ENCODE measurements around the gene TOX2.

TOX2 gene

GRCh38 chr20:43955750-43956191 lies 41.1 kb downstream of the TOX2 start:
- no peak for DNase-seq (ENCODE audit: low read depth in 4 of 4, low spot score in 1 of 4)

- DNase-seq (ENCODE audit: low read depth in 4 of 4, low spot score in 1 of 4), result no peak
Measured at GRCh38 chr20:43957392-43957791, 42.7 kb downstream of the TOX2 start.

DNA sequence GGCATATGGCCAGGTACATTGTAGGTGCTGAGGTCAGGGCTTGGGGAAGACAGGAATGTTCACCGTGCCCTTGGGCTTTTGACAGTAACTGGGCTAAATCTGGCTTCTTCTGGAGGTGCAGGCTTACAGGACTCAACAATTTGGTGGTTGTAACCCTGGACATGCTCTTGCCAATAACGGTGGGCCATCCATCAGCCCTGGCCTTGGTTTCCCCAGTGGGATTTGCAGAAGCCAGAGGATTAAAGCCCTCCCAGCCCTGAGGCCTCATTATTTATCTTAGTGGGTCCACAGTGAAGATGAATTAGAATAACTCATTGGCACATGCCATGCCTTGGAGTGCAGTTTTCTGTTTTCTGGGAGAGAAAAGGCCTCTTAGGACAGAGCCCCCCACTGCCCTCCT lies 44.0 kb downstream of the TOX2 start:
- DNase-seq (ENCODE audit: low read depth in 4 of 4, low spot score in 1 of 4), result no peak

DNA sequence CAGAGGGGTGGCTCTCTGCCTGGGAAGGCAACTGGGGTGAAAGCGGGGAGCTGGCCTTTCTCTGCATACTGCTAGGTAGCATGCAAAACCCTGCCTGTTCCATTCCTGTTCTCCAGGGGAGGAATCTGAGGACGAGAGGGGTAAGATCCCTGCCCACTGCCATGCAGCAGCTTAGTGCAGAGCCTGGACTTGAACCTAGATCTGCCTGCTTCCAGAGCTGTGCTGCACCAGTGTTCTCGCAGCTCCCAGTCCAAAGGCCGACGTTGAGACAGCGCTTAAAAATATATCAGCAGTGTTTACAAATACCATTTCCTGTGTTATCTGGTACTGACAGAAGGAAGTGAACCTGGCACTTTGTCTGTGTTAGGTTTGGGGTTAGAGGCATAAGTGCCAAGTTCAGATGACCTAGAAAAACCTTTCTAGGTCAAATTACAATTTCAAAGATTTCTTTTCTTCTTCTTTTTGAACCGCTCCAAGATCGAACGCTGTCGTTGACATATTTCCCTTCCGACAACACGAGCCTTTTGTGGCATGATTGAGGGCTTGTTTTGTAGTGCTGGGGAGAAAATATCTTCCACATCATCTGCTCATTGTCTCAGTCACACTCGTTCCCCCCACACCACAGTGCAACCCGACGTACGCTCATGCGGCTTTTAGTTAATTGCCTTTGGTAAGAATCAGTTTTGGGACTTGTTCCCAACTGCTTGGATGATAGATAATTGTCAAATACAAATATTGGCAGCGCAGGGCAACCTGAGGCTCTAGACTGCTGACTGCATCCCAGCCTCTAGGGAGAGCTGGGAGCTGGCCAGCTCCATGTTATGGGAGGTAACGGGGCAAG lies 44.6 kb downstream of the TOX2 start:
- DNase-seq (ENCODE audit: low read depth in 4 of 4, low spot score in 1 of 4), result no peak

- DNase-seq (ENCODE audit: low read depth in 4 of 4, low spot score in 1 of 4), result no peak
Measured at GRCh38 chr20:43959920-43960227, 45.2 kb downstream of the TOX2 start.

- DNase-seq (ENCODE audit: low read depth in 4 of 4, low spot score in 1 of 4), result no peak
Measured at GRCh38 chr20:43960231-43960630, 45.6 kb downstream of the TOX2 start.

GRCh38 chr20:43961116-43961515 lies 46.5 kb downstream of the TOX2 start:
- DNase-seq (ENCODE audit: low read depth in 4 of 4, low spot score in 1 of 4), result no peak

DNA sequence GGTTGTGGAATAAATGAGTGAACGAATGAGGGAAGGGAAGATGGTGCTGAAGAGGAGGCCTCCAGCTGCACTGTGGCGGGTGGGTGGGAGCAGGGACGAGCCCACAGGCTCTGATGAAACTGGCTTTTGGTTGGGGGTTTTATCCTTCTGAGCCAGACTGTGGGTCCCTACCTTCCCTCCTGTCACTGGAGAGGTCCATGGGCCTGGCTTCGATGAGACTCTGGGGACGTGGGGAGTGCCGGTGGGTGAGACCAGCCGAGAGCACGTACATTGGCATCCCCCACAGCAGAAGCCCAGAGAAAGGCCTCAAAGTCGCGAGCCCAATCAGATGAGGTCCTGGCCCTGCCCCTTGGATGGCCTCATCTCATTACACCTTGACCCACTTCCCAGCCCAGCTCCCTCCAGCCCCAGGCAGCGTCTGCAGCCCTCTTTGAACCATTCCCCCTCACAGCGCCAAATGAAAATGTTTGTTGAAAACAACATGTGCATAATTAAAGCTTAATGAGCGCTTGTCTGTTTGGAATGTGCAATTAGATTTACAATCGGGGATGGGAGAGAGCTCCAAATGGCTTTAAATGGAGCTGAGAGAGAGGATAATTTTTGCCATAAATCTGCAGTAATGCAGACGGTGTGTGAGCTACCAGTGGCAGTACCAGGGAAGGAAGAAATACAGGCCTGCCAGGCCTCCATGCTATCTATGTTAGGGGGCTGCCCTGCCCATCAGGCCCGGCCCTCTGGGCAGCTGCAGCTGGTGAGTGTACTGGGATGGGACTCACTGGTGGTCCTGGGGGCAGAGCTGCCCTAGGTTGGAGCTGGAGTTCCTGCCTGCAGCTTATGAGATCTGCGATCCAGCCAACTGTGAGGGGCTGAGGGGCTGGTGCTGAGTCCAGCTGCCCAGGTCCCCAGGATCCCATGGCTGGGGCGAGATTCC lies 47.2 kb downstream of the TOX2 start:
- no peak for DNase-seq (ENCODE audit: low read depth in 4 of 4, low spot score in 1 of 4)

- DNase-seq (ENCODE audit: low read depth in 4 of 4, low spot score in 1 of 4), result no peak
Measured at GRCh38 chr20:43962530-43962929, 47.9 kb downstream of the TOX2 start.

DNA sequence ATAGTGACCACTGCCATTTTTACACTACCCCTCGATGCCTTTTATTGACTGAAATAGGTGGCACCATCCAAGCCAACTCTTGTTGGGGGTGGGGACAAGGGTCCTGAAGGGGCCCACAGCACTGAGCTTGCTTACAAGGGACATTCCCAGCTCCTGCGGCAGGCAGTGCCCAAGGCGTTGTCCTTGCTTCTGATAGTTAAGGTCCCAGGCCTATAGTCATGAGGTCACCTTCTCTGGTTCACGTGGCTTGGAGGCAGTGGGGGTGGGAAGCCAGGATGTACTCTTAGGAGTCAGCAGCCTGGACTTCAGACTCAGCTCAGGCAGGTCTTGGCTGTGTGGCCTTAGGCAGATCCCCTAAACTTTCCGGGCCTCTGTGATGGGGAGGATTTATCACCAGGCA lies 48.6 kb downstream of the TOX2 start:
- DNase-seq (ENCODE audit: low read depth in 4 of 4, low spot score in 1 of 4), result no peak

GRCh38 chr20:43963872-43964791 lies 49.5 kb downstream of the TOX2 start:
- no peak for DNase-seq (ENCODE audit: low read depth in 4 of 4, low spot score in 1 of 4)

DNA sequence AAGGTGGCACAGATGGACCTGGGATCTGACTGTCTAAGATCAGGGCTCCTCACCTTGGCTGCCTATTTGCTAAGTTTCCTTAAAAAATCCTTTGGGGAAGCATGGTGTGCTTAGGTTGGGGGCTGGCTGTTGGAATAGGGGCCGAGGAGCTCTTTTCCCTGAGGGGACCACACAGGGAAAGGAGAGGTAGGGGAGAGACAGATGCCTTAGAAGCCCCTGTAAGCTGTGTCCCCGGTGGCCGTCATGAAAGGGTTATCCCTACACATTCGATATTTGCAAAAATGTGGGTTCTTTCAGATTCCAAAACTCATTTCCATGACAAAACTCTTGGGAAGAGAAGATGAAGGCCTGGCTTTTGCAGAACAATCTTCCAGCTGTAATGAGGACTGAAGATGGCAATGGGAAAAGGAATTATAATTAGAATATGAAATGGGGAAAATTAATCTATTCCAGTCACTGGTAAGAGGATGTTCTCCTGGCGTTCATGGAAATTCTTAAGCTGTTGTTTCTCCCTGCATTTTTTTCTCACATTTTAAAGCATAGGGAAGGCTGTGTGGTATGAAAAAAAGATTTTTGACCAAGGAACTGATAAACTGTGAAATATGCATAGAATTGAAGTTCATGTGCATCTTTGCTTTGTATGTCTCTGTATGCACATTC lies 53.8 kb downstream of the TOX2 start:
- no peak for DNase-seq (ENCODE audit: low read depth in 4 of 4, low spot score in 1 of 4)

- no peak for DNase-seq (ENCODE audit: low read depth in 4 of 4, low spot score in 1 of 4)
Measured at GRCh38 chr20:43969028-43969447, 54.4 kb downstream of the TOX2 start.

DNA sequence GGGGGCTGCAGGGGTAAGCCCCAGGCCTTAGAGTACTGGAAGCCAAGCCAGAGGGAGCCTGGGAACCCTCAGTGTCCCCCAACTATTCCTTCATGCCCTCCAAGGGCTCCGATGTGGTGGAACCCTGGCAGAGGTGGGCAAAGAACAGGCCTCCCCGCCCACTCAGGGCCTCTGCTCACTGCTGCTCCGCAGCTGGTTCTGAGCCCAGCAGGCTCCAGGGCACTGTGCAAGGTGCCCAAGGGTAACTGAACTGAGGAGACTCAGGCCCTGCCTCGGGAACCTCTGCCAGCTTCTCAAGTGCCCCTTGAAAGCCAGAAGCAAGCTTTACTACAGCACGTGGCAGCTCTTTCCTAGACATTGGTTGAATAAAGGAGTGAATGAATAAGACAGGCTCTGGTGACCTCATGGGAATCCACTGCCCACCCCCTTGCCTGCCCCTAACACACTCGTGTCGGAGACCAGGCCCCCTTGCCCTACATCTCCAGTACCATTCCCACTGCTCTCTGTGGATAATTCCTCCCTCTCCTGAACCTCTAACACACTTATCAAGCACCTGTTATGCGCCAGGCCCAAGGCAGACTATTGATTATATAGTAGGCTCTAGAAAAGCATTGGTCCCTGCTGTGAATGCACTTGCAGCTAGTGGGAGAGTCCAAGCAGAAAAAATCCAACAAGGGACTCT lies 55.0 kb downstream of the TOX2 start:
- DNase-seq (ENCODE audit: low read depth in 4 of 4, low spot score in 1 of 4), result no peak

DNA sequence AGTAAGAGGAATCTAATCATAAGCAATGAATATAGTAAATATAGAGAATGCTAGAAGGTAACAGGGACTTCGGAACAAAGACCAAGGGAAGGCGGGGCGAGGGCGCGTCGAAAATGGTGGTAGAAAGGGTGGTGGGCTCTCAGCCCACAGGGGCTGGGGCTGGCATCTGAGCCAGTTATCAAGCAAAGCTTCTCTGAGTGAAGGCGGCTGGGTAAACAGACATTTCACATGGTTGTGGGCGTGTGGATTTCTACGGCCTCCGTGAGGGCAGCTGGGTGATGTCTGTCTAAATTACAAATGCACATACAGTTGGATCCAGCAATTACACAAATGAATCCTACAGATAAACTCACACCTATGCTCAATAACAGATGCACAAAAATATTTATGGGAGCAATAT lies 56.6 kb downstream of the TOX2 start:
- no peak for DNase-seq (ENCODE audit: low read depth in 4 of 4, low spot score in 1 of 4)

- DNase-seq (ENCODE audit: low read depth in 4 of 4, low spot score in 1 of 4), result no peak
Measured at GRCh38 chr20:43972051-43972450, 57.4 kb downstream of the TOX2 start.

DNA sequence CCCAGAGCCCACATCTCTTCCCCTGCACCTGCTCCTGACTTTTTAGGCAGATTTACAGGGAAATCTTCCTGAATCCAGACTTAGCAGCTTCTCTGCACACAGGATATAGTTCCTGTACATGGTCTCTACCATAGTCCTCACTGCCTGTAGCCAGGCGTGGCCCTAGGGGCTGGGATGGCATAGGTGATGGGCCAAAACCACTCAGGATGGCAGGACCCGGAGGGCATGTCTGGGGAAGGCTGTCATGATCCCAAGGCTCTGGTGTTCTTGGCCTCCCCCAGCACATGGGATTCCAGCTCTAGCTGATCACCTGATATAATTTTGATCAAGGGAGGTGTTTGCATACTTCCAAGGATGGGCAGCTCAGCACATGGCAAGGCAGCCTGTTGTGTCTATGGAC lies 58.0 kb downstream of the TOX2 start:
- no peak for DNase-seq (ENCODE audit: low read depth in 4 of 4, low spot score in 1 of 4)

- DNase-seq (ENCODE audit: low read depth in 4 of 4, low spot score in 1 of 4), result no peak
Measured at GRCh38 chr20:43973231-43973630, 58.6 kb downstream of the TOX2 start.

DNA sequence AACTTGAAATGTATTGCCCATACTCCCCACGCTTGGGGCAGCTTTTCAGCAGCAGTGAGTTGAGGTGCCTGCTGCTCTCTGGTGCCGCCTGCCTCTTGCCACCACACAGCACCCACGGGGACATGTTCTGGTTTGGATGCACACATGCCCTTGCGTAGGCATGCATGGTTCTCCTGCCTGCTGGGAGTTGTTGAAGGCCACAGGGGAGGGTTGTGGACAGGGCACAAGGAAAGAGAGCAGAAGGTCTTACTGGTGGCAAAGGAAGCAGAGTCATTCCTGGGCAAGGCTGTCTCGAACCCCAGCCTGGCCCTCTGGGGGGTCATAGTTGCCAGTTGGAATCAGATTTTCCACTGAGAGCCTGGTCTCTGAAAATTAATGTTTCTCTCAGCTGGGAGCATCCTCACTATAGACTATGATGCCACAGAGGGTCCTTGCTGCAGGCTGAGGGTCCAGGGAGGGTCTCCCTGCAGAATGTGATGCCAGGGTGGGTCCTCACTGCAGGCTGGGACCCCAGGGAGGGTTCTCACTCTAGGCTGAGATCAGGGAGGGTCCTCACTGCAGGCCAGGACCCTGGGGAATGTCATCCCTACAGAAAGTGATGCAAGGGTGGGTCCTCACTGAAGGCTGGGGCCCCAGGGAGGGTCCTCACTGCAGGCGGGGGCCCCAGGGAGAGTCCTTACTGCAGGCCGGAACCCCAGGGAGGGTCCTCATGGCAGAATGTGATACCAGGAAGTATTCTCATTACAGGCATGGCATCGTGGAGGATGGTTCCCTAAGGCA lies 59.2 kb downstream of the TOX2 start:
- DNase-seq (ENCODE audit: low read depth in 4 of 4, low spot score in 1 of 4), result no peak

Data from stimulated activated CD4-positive, alpha-beta T cell treated with anti-CD3 and anti-CD28 coated beads, Interleukin-1b, Interleukin-23, amount 100 ng/mL, for 24 hours (primary cell).